Activated CD4-positive, alpha-beta T cell treated with anti-CD3 and anti-CD28 coated beads, Interleukin-2, amount 10 ng/mL, durations not matched to agents 7 days and 5 days (primary cell): ENCODE measurements around the gene ATP9B. TPM values are rescaled to one million over a fixed set of nuclear protein-coding genes. Genes with fewer than 3 reads are reported as not detected.

Experiments
- CTCF ChIA-PET: fragments of 350-600 bp; sonication (Branson Sonifier 250); formaldehyde crosslinking; loops from one replicate; lab custom pipeline; 2021; ENCODE audit warnings: antibody characterized with exemption; lab: Charles Lee
- POLR2A ChIA-PET: fragments of 350-600 bp; sonication (Branson Sonifier 250); formaldehyde crosslinking; loops from one replicate; lab custom pipeline; 2021; ENCODE audit warnings: antibody characterized with exemption; lab: Charles Lee
- DNase-seq: peaks from one replicate; pipeline ENCODE4 v3.0.0-alpha.2; 2020
- H3K27ac Mint-ChIP-seq: one replicate; pipeline ENCODE4 v1.8.0; 2021; ENCODE audit warnings: mild to moderate bottlenecking, moderate library complexity, mixed read lengths
- H3K27me3 Mint-ChIP-seq: one replicate; pipeline ENCODE4 v1.8.0; 2021; ENCODE audit warnings: mixed read lengths
- H3K36me3 Mint-ChIP-seq: one replicate; pipeline ENCODE4 v1.8.0; 2021; ENCODE audit warnings: low read depth, mixed read lengths
- H3K4me1 Mint-ChIP-seq: one replicate; pipeline ENCODE4 v1.8.0; 2021; ENCODE audit warnings: mixed read lengths
- H3K4me3 Mint-ChIP-seq: one replicate; pipeline ENCODE4 v1.8.0; 2021; ENCODE audit warnings: mild to moderate bottlenecking, moderate library complexity, mixed read lengths
- H3K9me3 Mint-ChIP-seq: one replicate; pipeline ENCODE4 v1.8.0; 2021; ENCODE audit warnings: mixed read lengths
- total RNA-seq, 2 experiments: library from RNA; stranded (reverse); gene quantifications; one replicate each; pipeline ENCODE4 v1.2.3, GENCODE V29; 2021

ATP9B gene, protein sequence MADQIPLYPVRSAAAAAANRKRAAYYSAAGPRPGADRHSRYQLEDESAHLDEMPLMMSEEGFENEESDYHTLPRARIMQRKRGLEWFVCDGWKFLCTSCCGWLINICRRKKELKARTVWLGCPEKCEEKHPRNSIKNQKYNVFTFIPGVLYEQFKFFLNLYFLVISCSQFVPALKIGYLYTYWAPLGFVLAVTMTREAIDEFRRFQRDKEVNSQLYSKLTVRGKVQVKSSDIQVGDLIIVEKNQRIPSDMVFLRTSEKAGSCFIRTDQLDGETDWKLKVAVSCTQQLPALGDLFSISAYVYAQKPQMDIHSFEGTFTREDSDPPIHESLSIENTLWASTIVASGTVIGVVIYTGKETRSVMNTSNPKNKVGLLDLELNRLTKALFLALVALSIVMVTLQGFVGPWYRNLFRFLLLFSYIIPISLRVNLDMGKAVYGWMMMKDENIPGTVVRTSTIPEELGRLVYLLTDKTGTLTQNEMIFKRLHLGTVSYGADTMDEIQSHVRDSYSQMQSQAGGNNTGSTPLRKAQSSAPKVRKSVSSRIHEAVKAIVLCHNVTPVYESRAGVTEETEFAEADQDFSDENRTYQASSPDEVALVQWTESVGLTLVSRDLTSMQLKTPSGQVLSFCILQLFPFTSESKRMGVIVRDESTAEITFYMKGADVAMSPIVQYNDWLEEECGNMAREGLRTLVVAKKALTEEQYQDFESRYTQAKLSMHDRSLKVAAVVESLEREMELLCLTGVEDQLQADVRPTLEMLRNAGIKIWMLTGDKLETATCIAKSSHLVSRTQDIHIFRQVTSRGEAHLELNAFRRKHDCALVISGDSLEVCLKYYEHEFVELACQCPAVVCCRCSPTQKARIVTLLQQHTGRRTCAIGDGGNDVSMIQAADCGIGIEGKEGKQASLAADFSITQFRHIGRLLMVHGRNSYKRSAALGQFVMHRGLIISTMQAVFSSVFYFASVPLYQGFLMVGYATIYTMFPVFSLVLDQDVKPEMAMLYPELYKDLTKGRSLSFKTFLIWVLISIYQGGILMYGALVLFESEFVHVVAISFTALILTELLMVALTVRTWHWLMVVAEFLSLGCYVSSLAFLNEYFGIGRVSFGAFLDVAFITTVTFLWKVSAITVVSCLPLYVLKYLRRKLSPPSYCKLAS
- total RNA-seq, result 10 to 100 TPM; 29.8 to 30.5 TPM

DNA sequence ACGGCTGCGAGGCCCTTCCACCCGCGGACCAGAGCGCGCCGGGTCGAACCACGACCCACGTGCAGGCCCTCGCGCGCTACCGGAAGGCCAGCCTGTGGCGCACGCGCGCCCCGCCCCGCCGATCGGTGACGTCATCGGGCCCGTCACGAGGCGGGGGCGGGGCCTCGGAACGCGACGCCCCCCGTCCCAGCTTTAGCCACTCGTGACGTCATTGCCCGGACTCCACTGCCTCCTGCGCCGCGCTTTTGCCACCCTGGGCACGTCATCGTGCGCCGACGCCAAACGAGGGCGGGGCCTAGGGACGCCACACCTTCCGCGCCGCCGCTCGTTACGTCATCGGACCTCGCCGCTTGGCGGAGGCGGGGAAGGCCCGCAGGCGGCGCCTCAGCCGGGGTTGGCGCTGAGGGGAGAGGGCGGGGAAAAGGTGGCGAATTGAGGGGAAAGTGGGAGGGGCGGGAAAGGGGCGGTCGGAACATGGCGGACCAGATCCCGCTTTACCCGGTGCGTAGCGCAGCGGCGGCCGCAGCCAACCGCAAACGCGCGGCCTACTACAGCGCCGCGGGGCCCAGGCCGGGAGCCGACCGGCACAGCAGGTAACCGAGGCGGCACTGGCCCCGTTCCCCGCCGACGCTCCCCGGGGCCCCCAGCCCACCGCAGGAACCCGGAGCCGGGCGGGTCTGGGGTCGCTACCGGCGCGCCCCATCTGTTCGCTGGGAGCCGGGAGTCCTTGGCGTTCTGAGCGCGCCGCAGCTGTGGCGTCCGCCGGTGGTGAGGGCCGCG is at the start of gene ATP9B:
TSS of gene ATP9B (plus strand) at position 458 of the 780 bp plus-strand sequence. CDS start at position 475, 17 bp downstream.
- peak within 1 kb of the TSS; percentile 100 for H3K27ac Mint-ChIP-seq
- H3K9me3 Mint-ChIP-seq, result peaks cover 32% of the 10 kb centered on the region
- H3K36me3 Mint-ChIP-seq, result peaks cover 44% of the 10 kb centered on the region
- H3K4me1 Mint-ChIP-seq, result peaks cover 38% of the 10 kb centered on the region
- peak within 1 kb of the TSS; percentile 85 for H3K4me3 Mint-ChIP-seq
- peaks cover 15% of the 10 kb centered on the region for H3K27me3 Mint-ChIP-seq
- POLR2A ChIA-PET, result no interaction called here
- CTCF ChIA-PET, result no interaction called here
- DNase-seq, result peak; percentile 96

DNA sequence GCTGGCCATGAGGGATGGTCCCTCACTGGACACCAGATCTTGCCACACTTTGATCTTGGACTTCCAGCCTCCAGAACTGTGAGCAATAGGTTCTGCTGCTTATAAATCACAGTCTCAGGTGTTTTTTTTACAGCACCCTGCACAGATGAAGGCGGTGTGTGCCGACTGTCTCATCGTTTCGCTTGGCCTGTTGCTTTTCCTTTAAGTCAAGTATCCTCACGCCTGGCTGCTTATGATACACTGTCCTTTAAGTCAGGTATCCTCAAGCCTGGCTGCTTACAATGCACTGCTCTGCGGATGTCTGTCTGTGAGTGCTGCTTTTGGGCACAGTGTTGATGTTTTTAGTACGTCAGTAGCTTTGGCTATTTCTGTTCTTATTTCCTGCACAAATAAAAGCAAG is 49.3 kb upstream of the ATP9B start:
- CTCF ChIA-PET, result no interaction called here
- H3K27ac Mint-ChIP-seq, result no peak overlapping the region
- no peak overlapping the region for H3K4me3 Mint-ChIP-seq
- H3K9me3 Mint-ChIP-seq, result no peaks in the 10 kb centered on the region
- DNase-seq, result no peak
- H3K27me3 Mint-ChIP-seq, result no peaks in the 10 kb centered on the region
- H3K4me1 Mint-ChIP-seq, result no peaks in the 10 kb centered on the region
- H3K36me3 Mint-ChIP-seq, result no peaks in the 10 kb centered on the region
- POLR2A ChIA-PET, result no interaction called here

DNA sequence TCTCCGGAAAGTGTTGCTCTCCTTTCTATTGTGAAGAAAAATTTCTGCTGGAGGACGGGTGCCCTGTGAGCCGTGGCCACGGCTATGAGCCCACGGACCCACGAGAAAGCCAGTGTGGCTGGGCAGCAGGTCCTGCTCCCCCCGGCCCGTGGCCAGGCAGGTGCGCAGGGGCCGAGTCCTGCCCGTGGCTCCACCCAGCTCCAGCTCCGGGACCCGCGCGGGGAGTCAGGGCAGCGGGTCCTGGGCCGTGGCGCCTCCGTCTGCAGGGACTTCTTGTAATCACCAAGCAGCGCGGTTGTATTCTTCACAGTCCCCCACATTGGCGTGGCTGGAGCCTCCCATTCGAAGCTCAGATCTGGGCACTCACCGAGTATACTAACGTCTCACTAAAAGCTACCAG is 46.6 kb upstream of the ATP9B start:
- ChIA-PET POLR2A (no interaction called here), CTCF (no interaction called here)
- Mint-ChIP-seq H3K27me3 (no peaks in the 10 kb centered on the region), H3K27ac (no peak overlapping the region), H3K4me1 (no peaks in the 10 kb centered on the region), H3K9me3 (no peaks in the 10 kb centered on the region), H3K36me3 (no peaks in the 10 kb centered on the region), H3K4me3 (no peak overlapping the region)
- DNase-seq, result no peak

DNA sequence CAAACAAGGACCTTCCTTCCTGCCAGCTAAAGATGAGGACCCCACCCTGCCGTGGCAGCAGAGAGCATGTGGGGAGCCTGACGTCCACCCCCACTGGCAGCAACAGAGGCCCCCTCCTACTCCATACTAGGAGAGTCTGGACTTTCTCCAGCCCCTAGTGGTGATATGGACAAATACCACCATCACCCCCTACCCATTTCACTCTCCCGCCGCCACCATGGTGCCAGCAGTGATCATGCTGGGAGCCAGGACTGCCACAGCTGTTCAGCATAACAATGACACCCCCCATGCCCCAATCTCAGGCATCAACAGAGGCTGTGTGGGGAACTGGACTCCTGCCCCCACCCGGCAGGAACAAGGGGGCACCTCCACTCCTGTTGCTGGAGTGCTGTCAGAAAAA is 42.7 kb upstream of the ATP9B start:
- H3K4me1 Mint-ChIP-seq, result no peaks in the 10 kb centered on the region
- H3K36me3 Mint-ChIP-seq, result no peaks in the 10 kb centered on the region
- no peak for DNase-seq
- peaks cover 2% of the 10 kb centered on the region for H3K9me3 Mint-ChIP-seq
- POLR2A ChIA-PET, result no interaction called here
- no peak overlapping the region for H3K4me3 Mint-ChIP-seq
- H3K27ac Mint-ChIP-seq, result no peak overlapping the region
- CTCF ChIA-PET, result no interaction called here
- no peaks in the 10 kb centered on the region for H3K27me3 Mint-ChIP-seq

DNA sequence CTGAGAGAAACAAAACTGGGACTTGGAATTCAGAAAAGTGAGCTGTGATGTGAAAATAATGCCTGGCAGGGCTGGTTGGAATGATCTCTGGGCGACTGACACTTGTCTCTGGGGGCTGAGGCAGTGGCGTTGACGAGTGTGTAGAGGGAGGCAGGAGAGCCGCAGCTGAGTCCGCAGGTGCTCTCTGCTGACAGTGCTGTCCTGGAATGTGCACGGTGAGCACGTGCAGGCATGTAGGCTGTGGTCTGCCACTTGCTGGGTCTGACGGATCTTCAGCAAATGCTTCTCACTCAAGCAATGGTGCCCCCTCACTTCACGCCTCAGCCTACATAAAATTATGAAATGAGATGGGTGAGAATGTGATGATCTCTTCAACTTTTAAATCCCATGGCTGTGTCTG is 38.5 kb upstream of the ATP9B start:
- no peaks in the 10 kb centered on the region for H3K4me1 Mint-ChIP-seq
- no peaks in the 10 kb centered on the region for H3K36me3 Mint-ChIP-seq
- H3K9me3 Mint-ChIP-seq, result peaks cover 2% of the 10 kb centered on the region
- no peak overlapping the region for H3K4me3 Mint-ChIP-seq
- ChIA-PET POLR2A (no interaction called here), CTCF (no interaction called here)
- no peak overlapping the region for H3K27ac Mint-ChIP-seq
- no peaks in the 10 kb centered on the region for H3K27me3 Mint-ChIP-seq
- no peak for DNase-seq

DNA sequence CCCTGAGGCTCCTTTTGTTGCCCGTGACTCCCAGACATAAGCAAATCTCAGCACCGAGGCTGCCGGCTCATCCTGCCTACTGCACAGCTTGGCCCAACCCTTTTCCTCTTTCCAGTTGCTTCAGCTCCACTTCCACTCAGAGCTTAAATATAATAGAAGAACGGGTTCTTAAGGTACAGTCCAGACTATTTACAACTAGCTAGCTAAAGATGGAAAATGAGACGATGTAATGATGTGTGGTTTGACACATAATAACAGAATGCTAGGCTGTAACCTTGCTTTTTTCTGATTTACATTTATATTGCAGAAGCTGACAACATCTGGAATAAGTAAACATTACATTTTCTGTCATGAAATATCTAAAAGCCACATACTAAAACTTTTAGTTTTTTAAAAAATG is 26.9 kb upstream of the ATP9B start:
- Mint-ChIP-seq H3K4me3 (no peak overlapping the region), H3K4me1 (no peaks in the 10 kb centered on the region)

DNA sequence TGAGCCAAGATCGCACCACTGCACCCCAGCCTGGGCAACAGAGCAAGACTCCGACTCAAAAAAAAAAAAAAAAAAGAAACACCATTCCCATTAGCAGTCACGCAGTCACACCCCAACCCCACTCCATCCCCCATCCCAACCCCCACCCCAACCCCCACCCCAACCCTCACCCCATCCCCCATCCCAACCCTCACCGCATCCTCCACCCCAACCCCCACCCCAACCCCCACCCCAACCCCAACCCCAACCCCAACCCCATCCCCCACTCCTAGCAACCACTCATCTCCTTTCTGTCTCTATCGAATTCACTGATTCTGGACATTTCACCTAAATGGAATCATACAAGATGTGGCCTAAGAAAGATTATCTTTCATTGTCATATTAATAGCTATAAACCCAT is 25.9 kb upstream of the ATP9B start:
- no peak overlapping the region for H3K27ac Mint-ChIP-seq
- no peaks in the 10 kb centered on the region for H3K36me3 Mint-ChIP-seq
- ChIA-PET CTCF (no interaction called here), POLR2A (no interaction called here)
- no peak overlapping the region for H3K4me3 Mint-ChIP-seq
- no peaks in the 10 kb centered on the region for H3K27me3 Mint-ChIP-seq
- H3K9me3 Mint-ChIP-seq, result peaks cover 5% of the 10 kb centered on the region
- H3K4me1 Mint-ChIP-seq, result no peaks in the 10 kb centered on the region
- DNase-seq, result no peak

More for the DNA sequence above, 26.9 kb upstream of the ATP9B start:
- H3K27ac Mint-ChIP-seq, result no peak overlapping the region
- ChIA-PET POLR2A (no interaction called here), CTCF (no interaction called here)
- no peaks in the 10 kb centered on the region for H3K27me3 Mint-ChIP-seq
- DNase-seq, result no peak
- peaks cover 5% of the 10 kb centered on the region for H3K9me3 Mint-ChIP-seq
- no peaks in the 10 kb centered on the region for H3K36me3 Mint-ChIP-seq

DNA sequence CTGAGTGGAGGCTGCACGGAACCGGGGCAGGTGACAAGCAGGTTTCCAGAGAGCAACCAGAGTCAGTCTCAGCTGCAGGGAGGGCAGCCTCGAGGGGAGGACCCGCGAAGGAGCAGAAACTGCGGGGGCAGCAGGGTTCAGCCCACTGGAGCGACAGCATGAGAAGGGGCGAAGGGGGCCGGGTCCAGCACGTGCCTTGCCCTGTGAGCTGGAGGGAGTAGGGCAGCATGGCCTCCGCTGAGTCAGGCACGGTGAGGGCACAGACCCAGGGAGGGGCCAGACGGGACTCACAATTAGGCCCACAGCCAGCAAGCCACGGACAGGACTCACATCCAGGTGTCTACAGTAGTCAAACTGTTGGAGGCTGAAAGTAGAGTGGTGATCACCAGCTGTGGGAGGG is 22.7 kb upstream of the ATP9B start:
- Mint-ChIP-seq H3K9me3 (no peaks in the 10 kb centered on the region), H3K27ac (no peak overlapping the region), H3K4me3 (no peak overlapping the region), H3K27me3 (no peaks in the 10 kb centered on the region), H3K36me3 (no peaks in the 10 kb centered on the region), H3K4me1 (no peaks in the 10 kb centered on the region)
- no peak for DNase-seq
- POLR2A ChIA-PET, result no interaction called here
- CTCF ChIA-PET, result no interaction called here

DNA sequence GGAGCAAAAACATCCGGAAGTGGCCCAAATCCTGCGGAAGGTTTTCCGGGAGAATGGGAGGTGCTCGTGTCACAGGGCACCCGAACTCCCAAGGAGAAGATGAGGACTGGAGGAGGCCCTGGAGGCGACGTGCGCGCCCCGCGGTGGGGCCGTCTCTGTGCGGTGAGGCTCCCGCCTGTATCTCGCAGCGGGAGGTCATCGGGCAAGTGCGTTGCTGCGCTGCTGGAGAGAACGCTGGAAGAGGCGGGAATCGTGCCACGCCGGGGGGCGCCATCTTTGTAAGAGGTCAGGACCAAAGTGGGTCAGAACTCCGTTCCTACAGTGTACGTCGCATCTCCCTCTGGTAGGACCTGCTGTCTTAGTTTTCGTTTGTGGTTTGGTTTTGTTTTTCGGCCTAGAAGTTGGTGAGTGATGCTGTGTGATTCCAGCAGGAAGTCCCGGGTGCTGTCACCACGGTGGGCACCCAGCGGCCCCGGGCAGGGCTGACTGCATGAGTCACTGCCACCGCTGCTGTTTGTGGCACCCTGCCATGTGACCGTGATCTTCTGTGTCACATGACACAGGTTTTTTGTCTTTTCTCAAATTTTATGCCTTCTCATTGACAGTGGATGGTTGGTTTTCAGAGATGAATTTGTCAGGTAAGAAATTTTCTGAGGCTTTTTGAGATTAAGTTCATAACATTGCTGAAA is 21.5 kb upstream of the ATP9B start:
- H3K27ac Mint-ChIP-seq, result no peak overlapping the region
- H3K4me1 Mint-ChIP-seq, result no peaks in the 10 kb centered on the region
- ChIA-PET CTCF (no interaction called here), POLR2A (no interaction called here)
- H3K36me3 Mint-ChIP-seq, result no peaks in the 10 kb centered on the region
- DNase-seq, result no peak
- no peaks in the 10 kb centered on the region for H3K27me3 Mint-ChIP-seq
- no peak overlapping the region for H3K4me3 Mint-ChIP-seq
- H3K9me3 Mint-ChIP-seq, result no peaks in the 10 kb centered on the region

DNA sequence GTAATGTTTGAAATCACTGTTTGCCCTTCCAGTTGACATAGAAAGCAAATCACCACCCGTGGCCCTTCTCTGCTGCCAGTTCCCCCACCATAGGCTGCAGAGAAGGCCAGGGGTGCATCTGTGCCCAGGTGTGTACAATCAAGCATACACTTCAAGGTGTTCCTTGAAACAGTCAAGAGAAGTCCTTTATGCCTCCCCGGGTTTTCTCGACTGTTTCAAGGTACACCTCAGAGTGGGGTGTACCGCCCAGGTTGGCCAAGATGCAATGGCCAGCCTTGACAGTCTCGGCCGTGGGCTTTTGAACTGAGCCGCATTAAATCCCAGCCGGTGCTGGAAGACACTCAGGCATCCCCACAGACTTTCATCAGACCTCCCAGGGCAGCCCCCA is 21.0 kb upstream of the ATP9B start:
- POLR2A ChIA-PET, result no interaction called here
- Mint-ChIP-seq H3K36me3 (no peaks in the 10 kb centered on the region), H3K4me3 (no peak overlapping the region), H3K27me3 (peaks cover 1% of the 10 kb centered on the region), H3K4me1 (no peaks in the 10 kb centered on the region), H3K27ac (no peak overlapping the region), H3K9me3 (no peaks in the 10 kb centered on the region)
- CTCF ChIA-PET, result no interaction called here
- DNase-seq, result no peak

DNA sequence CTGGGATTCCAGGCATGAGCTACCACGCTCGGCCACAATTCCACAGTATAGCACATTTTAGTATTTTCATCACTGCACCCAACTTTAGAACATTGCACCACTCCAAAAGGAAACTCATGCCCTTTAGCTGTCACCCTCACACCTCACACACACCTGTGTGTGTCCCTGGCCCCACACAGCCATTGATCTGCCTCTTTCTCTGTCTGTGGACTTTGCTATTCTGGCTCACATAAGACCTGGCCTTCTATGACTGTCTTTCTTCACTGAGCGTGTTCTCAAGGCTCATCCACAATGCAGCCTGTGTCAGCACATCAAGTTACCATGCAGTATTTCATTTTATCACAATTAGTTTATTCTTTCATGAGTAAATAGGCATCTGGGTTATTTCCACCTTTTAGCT is 19.7 kb upstream of the ATP9B start:
- Mint-ChIP-seq H3K9me3 (no peaks in the 10 kb centered on the region), H3K36me3 (no peaks in the 10 kb centered on the region), H3K27me3 (peaks cover 1% of the 10 kb centered on the region), H3K4me1 (no peaks in the 10 kb centered on the region), H3K27ac (no peak overlapping the region), H3K4me3 (no peak overlapping the region)
- DNase-seq, result no peak
- CTCF ChIA-PET, result interaction anchor here (0.6 kb wide), 1 partner anchor 50 kb away, joined by 3 read pairs; no protein-coding TSS in a partner anchor
- POLR2A ChIA-PET, result no interaction called here

DNA sequence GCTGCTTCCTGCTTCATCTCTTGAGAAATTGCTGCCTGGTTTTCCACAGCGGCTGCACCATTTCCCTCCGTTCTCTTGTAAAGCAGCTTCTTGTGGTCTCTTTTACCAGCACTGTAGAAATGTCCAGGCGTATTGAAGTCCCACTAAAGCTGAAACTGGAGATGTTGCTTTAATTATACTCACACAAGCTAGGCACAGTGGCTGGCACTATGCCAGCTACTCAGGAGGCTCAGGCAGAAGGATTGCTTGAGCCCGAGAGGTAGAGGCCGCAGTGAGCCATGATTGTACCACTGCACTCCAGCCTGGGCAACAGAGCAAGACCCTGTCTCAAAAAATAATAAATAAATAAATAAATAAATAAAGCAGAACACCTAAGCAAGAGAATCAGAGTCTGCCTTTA is 19.2 kb upstream of the ATP9B start:
- ChIA-PET CTCF (interaction anchor here (0.6 kb wide), 1 partner anchor 50 kb away, joined by 3 read pairs; no protein-coding TSS in a partner anchor), POLR2A (no interaction called here)
- H3K27me3 Mint-ChIP-seq, result peaks cover 1% of the 10 kb centered on the region
- no peaks in the 10 kb centered on the region for H3K36me3 Mint-ChIP-seq
- no peak overlapping the region for H3K27ac Mint-ChIP-seq
- no peaks in the 10 kb centered on the region for H3K4me1 Mint-ChIP-seq
- H3K9me3 Mint-ChIP-seq, result no peaks in the 10 kb centered on the region
- no peak for DNase-seq
- H3K4me3 Mint-ChIP-seq, result no peak overlapping the region
